Measurements from ENCODE around the gene POLR1F. TPM values are rescaled to one million over a fixed set of nuclear protein-coding genes. Genes with fewer than 3 reads are reported as not detected.

POLR1F gene
- total RNA-seq, 2 donors from 2014 or later, result 15.2 to 19.0 TPM

DNA sequence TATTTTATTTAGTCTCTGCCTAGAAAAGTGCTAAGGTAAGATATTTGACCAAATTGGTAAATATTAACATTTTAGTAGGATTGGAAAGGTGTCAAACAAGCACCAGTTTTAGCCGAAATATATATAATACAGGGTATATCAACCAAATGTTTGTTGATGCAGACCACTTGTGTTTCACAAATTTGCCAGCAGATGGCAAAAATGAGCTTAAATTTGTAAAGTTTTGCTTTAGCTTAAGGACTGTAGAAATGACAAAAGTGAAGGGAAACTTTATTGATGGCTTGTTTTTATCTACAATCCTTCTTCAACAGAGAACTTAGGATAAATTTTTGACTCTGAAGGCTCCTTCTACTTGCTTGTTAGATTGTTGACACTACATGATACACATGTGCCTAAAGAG lies 4.8 kb upstream of the POLR1F start:
- H3K4me3 Mint-ChIP-seq, result no peak overlapping the region
- peaks cover 22% of the 10 kb centered on the region for H3K27me3 Mint-ChIP-seq (ENCODE audit: insufficient read depth)
- no peaks in the 10 kb centered on the region for H3K4me1 ChIP-seq (ENCODE audit: control insufficient read depth, insufficient read depth, low read length)
- H3K9me3 Mint-ChIP-seq, result no peaks in the 10 kb centered on the region
- no peak overlapping the region for H3K27ac ChIP-seq (ENCODE audit: low read depth, low read length)
- H3K4me3 ChIP-seq (ENCODE audit: low read length), result no peak overlapping the region
- no peaks in the 10 kb centered on the region for H3K9me3 ChIP-seq (ENCODE audit: control insufficient read depth, low read length)
- H3K36me3 ChIP-seq (ENCODE audit: control insufficient read depth, insufficient read depth, low read length), result no peaks in the 10 kb centered on the region
- H3K27me3 ChIP-seq (ENCODE audit: control insufficient read depth, insufficient read depth, low read length, poor library complexity, severe bottlenecking), result peaks cover 19% of the 10 kb centered on the region
- H3K9ac ChIP-seq (ENCODE audit: extremely low read depth, low read length, poor library complexity, severe bottlenecking), result no peak overlapping the region
- peak; percentile 67 for DNase-seq
- peak; percentile 79 for TF ChIP-seq CTCF (conservative IDR thresholded peaks at IDR 0.05)
- H3K27ac Mint-ChIP-seq, result no peak overlapping the region
- H3K4me1 Mint-ChIP-seq, result peaks cover 1% of the 10 kb centered on the region
- H3K36me3 Mint-ChIP-seq (ENCODE audit: low read depth), result no peaks in the 10 kb centered on the region
- WGBS, 2 experiments (ENCODE audit: insufficient coverage in 1 of 2, insufficient read length in 1 of 2), result 80 to 88% methylated on average over 1 of the region's 1 CpG

- WGBS, 2 experiments (ENCODE audit: insufficient coverage in 1 of 2, insufficient read length in 1 of 2), result 73 to 74% methylated on average over 6 of the region's 6 CpGs
- no peaks in the 10 kb centered on the region for H3K9me3 ChIP-seq (ENCODE audit: control insufficient read depth, low read length)
- peak overlapping the region; percentile 98 for H3K4me3 Mint-ChIP-seq
- no peak overlapping the region for H3K27ac ChIP-seq (ENCODE audit: low read depth, low read length)
- no peak for TF ChIP-seq CTCF (conservative IDR thresholded peaks at IDR 0.05)
- no peaks in the 10 kb centered on the region for H3K4me1 ChIP-seq (ENCODE audit: control insufficient read depth, insufficient read depth, low read length)
- no peak for DNase-seq
- peaks cover 33% of the 10 kb centered on the region for H3K4me1 Mint-ChIP-seq
- H3K27ac Mint-ChIP-seq, result no peak overlapping the region
- H3K36me3 ChIP-seq (ENCODE audit: control insufficient read depth, insufficient read depth, low read length), result peaks cover under 1% of the 10 kb centered on the region
- H3K27me3 Mint-ChIP-seq (ENCODE audit: insufficient read depth), result peaks cover 20% of the 10 kb centered on the region
- H3K9me3 Mint-ChIP-seq, result no peaks in the 10 kb centered on the region
- no peak overlapping the region for H3K9ac ChIP-seq (ENCODE audit: extremely low read depth, low read length, poor library complexity, severe bottlenecking)
- H3K27me3 ChIP-seq (ENCODE audit: control insufficient read depth, insufficient read depth, low read length, poor library complexity, severe bottlenecking), result peaks cover 19% of the 10 kb centered on the region
- no peak overlapping the region for H3K4me3 ChIP-seq (ENCODE audit: low read length)
- no peaks in the 10 kb centered on the region for H3K36me3 Mint-ChIP-seq (ENCODE audit: low read depth)
Measured at GRCh38 chr7:19709249-19709578, 377 bp upstream of the POLR1F start.

- Mint-ChIP-seq H3K27ac (no peak overlapping the region), H3K4me1 (peaks cover 34% of the 10 kb centered on the region), H3K27me3 (ENCODE audit: insufficient read depth) (peaks cover 17% of the 10 kb centered on the region), H3K4me3 (peak overlapping the region; percentile 98), H3K36me3 (ENCODE audit: low read depth) (peaks cover 6% of the 10 kb centered on the region), H3K9me3 (no peaks in the 10 kb centered on the region)
- H3K36me3 ChIP-seq (ENCODE audit: control insufficient read depth, insufficient read depth, low read length), result peaks cover 14% of the 10 kb centered on the region
- H3K27me3 ChIP-seq (ENCODE audit: control insufficient read depth, insufficient read depth, low read length, poor library complexity, severe bottlenecking), result peaks cover 19% of the 10 kb centered on the region
- H3K4me1 ChIP-seq (ENCODE audit: control insufficient read depth, insufficient read depth, low read length), result no peaks in the 10 kb centered on the region
- 50 to 76% methylated on average over 1 to 3 of the region's 3 CpGs for WGBS, 2 experiments (ENCODE audit: insufficient coverage in 1 of 2, insufficient read length in 1 of 2)
- H3K4me3 ChIP-seq (ENCODE audit: low read length), result peak overlapping the region; percentile 97
- no peak overlapping the region for H3K9ac ChIP-seq (ENCODE audit: extremely low read depth, low read length, poor library complexity, severe bottlenecking)
- H3K27ac ChIP-seq (ENCODE audit: low read depth, low read length), result no peak overlapping the region
- H3K9me3 ChIP-seq (ENCODE audit: control insufficient read depth, low read length), result no peaks in the 10 kb centered on the region
- TF ChIP-seq CTCF (conservative IDR thresholded peaks at IDR 0.05), result no peak
- DNase-seq, result no peak
Measured at GRCh38 chr7:19707240-19707639, 1.6 kb downstream of the POLR1F start.

Data from endodermal cell (in vitro differentiated cells).